NCI-H2029 treated with DMSO at 0.1 percent for 48 hours (cell line): ENCODE results near the gene JAZF1.

ENCODE experiments used
- DNase-seq: peaks from one replicate; lab custom pipeline; 2025; lab: John Stamatoyannopoulos, UW

Gene JAZF1

GRCh38 chr7:28191751-28192150 is 11.2 kb upstream of the JAZF1 start:
- no peak for DNase-seq

GRCh38 chr7:28191184-28191583 is 10.6 kb upstream of the JAZF1 start:
- no peak for DNase-seq

DNA sequence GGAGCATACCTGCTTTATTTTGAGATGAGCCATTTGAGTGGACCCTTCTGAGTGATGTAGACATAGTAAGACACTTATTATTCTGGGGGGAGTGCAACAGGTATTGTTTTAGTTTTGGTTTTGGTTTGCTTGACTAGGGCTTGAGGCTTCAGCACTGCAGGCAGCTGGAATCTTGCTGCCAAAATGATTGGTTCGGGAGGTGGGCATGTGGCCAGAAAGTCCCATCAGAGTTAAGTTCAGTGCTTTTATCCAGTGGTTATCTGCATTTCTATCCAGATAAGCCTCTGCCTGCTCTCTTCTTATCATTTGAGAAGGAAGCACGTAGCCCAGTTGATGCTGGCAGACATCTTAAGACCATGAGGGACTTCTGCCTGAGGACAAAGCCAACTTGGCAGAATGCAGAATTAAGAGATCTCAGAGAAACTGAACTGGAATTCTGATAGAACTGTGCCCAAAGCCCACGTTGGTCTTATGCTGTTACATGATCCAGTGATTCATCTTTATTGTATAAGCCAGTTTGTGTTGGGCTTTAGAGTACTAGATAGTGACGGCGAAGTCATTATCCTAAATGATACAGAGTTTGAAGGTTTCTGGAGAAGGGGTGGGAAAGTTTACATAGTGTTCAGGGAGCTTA is 9.6 kb upstream of the JAZF1 start:
- no peak for DNase-seq

DNA sequence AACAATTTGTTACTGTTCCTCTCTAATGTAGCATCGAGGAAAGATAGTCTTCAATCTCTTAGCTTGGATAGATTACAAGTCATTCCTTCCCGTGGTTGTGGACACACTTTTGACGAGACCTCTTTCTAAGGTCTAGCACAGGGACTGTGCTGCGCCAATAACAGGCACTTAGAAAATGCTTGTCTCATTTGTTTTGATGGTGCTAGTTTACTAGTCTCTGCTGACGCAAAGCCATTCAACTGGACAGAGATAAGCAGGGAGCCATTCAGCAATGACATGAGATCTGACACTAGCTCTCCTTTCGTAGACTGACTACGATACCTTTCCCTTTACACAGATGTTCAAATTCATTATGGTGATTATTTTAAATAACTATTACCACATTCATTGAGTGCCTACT is 6.4 kb upstream of the JAZF1 start:
- DNase-seq = no peak

GRCh38 chr7:28183627-28184026 is 3.0 kb upstream of the JAZF1 start:
- no peak for DNase-seq

DNA sequence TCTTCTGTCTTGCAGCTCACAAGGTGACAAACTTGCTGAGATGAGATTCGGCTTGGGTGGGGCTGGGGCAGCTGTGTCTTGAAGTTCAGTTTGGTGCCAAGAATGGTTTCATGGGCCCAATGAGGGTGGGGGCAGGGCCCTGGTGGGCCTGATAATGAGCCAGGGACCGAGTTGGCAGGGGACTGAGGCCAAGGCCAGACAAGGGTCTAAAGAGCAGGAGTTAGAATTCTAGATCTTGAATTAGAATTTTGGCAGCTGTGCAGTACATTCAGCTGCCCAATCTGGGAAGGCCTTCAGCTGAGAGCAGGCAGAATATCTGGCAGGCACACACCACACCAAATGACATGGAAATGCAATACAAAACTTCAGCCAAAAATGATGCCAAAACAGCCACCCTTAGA is 1.5 kb upstream of the JAZF1 start:
- DNase-seq = no peak

DNA sequence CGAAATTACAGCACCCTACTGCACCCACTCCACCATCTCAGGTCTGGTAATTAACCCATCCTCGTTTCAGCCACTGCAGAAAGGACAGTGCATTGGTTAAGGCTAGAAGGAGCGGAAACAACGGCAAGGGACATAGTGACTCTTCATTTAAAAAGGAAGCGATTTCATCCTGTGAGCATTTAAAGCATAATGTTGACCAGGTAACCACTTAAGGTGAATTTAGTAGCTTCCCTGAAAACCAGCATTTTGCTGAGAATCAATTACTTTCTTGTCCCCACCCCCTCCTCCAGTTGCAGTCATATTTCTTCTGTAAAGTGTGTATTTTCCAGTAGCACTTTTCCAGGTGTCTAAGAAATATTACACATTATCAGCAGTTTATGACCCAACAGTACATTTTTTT is 821 bp upstream of the JAZF1 start:
- DNase-seq = no peak

DNA sequence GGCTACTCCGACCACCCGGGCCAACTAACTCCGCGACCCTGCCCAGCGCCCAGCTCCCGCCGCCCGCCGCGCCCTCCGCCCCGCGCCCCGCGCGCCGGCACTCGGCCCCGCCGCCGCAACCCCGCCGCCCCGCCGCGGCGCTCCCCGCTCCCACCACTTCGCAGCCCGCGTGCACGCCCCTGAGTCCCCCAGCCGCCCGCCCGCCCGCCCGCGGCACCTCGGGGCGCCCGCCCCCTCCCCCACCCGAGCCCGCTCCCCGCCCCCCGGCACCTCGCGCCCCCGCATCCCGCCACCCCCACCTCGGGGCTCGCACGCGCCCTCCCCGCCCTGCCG is 598 bp downstream of the JAZF1 start:
- DNase-seq = no peak

GRCh38 chr7:28179120-28180030 is 1.2 kb downstream of the JAZF1 start:
- no peak for DNase-seq

DNA sequence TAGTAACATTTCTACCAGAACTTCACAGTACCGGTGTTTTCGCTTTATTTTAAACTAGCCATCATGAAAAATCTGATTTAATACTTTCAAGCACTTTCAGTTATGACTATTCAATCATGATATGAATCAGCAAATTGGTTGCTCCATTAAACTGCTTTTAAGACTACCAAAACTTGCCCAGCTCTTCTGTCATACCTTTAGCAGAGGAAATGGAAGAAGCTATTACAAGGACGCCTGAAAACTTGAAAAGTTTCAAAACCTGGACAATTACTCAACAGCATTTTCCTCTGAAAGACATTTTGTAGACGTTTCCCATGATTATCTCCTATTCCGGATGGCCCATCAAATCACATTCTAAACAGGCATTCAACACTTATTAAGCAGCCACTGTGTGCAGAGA is 2.0 kb downstream of the JAZF1 start:
- DNase-seq = no peak

DNA sequence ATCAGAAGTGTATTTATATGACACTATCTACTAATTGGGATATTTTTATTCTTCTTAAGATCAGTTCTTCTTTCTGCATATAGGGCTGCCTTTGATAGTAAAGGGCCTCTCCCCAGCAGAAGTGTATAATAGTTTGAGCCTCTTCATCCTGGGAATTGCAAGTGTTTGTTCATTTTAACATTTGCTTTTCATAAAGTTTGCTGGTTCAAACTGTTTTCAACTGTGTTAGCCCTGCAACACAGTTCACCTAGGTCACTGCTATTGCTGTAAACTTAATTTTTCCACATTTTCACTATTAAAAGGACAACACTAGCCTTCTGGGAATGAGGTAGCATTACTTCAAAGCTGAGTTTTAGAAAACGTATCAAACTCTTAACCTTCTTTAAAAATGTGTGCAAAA is 2.8 kb downstream of the JAZF1 start:
- DNase-seq = no peak

DNA sequence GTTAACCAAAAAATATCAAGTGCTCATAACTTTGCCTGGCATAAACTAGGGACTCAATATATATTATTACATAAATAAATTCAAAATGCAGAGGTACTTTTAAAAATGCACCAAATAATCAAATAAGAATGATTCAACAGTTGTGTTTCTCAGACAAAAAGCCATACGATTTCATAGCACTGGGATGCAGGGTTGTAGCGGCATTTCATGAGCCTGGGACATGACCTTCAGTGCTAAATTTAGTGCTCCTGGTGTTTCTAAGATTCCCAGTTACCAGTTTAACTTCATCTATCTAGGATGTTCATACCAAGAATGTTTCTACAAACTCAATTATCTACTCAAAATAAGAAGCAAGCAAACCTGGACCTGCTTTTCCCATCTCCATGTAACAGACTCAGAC is 4.0 kb downstream of the JAZF1 start:
- DNase-seq = no peak

- DNase-seq = no peak
These were observed 4.4 kb downstream of the JAZF1 start for GRCh38 chr7:28176174-28176573.

- DNase-seq = no peak
These were observed 5.5 kb downstream of the JAZF1 start for GRCh38 chr7:28174901-28175661.

DNA sequence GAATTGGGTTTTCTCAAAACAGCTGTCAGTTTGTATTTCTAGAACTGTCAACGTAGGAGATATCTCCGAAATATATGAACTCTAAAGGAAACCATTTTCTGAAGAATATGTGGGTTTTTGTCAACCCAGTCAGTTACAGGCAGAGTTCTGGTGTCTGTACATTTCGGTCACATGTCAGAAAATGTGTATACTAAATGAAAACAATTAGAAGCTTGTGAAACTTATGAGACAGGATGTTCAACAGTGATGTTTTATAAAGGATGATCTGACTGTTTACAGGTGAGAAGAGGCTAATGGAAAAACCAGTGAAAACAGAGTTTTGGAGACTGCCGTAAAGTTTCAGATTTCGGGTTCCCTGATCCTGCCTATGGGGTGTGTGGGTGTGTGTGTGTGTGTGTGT is 6.2 kb downstream of the JAZF1 start:
- DNase-seq = no peak

DNA sequence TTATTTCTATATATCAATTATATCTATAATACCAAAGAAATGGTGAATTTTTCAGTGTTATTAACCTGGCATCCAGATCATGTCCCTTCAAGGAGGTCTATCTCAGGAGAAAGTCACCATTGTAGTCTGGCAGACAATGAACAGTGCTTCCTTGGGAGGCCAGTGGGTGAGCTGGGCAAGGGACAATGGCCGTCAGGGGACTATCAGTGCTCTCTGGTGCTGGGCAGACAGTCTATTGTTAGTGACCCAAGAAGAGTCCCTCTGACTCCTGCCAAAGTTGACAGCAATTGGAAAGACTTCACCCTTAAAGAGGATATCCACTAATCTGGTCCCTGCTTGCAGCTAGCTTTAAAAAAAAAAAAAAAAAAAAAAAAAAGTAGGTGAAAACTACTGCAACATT is 7.1 kb downstream of the JAZF1 start:
- no peak for DNase-seq

DNA sequence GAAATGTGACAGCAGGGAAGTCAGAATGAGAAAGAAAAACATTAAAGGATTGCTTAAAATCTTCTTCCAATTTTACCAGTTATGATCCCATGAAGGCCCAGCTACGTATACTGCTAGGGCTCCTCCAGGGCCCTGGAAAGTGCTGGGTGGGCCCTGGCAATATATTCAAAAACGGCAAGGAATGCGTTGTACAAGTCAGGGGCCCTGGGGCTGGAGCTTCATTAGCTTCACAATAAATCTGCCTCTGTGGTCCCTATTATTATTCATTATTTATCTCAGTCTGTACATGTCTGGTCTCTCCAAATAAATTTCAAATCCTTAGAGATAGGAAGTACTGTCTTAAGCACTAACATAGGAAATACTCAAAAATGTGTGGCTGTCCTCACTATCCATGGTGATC is 7.6 kb downstream of the JAZF1 start:
- DNase-seq = no peak

- DNase-seq = no peak
These were observed 9.9 kb downstream of the JAZF1 start for GRCh38 chr7:28170701-28171100.

DNA sequence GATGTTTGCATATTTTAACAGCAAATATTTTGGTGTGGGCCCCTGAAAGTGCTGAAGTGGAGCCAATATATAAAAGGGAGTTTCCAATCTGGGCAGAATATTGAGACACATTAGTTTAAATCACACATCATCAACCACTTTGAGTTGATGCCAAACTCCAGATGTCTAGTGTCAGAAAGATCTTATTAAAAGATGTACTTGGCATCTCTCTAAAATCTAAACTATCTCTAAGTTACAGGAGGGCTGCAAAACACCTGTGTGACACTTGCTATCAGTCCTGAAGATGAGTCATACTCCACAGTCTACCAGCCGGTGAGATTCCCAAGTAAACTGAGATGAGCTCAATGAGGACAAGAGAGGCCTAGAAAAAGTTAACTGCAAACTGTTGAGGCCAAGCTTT is 11.4 kb downstream of the JAZF1 start:
- DNase-seq = no peak

DNA sequence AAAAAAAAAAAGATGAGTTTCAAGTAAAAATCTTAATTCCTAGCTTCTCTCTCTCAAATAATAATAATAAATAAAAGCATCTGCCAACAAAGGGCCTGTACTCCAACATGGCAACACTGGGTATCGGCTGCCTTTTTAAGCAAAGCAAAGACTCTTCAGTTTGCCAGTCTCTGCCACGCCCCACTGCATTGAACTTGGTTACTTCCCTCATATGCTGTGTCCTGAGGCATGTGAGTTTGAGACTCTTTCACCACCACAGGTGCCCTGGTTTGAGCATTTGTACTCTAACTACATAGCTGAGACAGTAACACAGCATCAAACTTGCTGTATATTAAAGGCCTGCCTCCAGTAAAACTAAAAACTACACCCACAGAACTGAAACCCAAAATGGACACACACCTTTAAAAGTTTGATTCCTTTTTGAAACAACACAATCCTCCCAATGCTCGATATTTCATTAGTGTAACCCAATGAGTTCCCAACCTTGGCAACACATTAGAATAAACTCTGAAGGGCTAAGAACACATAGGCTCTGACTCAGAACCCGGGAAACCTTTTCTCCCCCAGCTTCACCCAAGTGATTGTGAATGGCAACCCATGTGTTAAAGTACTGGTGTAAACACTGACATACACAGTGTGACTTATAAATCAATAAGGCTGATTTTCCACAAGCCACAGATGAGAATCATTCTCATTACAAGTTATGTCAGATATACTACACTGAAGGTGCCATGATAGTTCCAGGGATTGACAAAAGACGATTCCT is 12.0 kb downstream of the JAZF1 start:
- DNase-seq = no peak

DNA sequence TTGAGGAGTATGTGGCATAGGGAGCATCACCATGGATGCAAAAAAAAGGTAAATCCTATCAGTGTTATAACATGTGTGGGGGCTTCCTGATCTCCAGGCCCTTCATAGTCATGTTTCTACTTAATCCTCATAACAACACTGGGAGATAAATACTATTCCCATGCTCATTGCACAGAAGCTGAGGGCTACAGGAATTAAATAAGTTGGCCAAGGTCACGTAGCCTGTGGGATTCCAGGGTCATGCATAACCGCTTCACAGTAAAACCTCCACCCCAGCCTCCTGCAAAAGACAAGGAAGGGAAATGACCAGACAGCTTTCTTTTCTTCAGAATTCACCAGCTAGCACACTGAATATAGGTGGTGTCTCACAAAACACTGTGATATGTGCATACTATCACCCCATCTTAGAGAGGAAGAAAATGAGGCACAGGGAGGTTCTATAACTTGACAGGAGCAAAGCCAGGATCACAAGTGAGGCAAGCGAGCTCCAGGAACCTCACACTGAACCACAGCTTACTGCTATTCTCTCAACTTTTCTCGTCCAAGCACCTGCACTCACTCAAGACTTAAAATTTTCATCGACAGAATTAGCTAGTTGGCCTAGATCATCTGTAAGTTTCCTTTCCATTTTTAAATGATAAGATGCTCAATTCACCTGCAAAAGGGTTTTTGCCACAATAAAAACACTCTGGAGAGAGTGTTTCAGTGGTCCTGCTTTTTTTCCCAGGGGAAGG is 13.4 kb downstream of the JAZF1 start:
- no peak for DNase-seq
